CD4-positive, alpha-beta T cell treated with Interleukin-4 for 1 hour (primary cell): ENCODE results near the gene CBARP.

Experiments used
- DNase-seq, 2 donors: peaks; one replicate each; pipeline ENCODE4 v3.0.0-alpha.2; 2020 to 2022

Gene CBARP

GRCh38 chr19:1264801-1265614 is 27.2 kb upstream of the CBARP start:
- peak in 1 of 2 donors; percentile 58 for DNase-seq

- DNase-seq: no peak
Measured at GRCh38 chr19:1263188-1263587, 25.4 kb upstream of the CBARP start.

DNA sequence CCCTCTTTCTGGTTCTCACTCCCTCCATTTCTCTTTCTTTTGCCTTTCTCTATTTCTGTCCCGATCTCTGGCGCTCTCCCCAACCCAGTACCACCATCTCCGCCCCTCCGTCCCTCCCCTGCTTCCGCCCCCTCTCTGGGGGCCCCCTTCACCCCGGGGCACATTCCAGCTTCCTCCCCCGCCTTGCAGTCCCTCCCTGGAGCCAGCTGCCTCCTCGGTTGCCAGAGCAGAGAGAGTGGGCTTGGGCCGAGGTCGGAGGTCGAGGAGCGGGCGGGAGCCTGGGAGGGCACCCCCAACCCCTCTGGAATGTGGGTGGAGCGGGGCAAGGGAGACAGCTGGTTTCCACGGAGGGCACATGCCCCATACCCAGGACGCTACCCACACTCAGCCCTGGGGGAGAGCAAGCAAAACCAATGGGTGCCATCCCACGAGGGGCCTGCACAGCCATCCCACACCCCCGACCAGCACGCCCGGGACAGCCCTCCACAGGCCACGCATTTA is 24.9 kb upstream of the CBARP start:
- DNase-seq: no peak

DNA sequence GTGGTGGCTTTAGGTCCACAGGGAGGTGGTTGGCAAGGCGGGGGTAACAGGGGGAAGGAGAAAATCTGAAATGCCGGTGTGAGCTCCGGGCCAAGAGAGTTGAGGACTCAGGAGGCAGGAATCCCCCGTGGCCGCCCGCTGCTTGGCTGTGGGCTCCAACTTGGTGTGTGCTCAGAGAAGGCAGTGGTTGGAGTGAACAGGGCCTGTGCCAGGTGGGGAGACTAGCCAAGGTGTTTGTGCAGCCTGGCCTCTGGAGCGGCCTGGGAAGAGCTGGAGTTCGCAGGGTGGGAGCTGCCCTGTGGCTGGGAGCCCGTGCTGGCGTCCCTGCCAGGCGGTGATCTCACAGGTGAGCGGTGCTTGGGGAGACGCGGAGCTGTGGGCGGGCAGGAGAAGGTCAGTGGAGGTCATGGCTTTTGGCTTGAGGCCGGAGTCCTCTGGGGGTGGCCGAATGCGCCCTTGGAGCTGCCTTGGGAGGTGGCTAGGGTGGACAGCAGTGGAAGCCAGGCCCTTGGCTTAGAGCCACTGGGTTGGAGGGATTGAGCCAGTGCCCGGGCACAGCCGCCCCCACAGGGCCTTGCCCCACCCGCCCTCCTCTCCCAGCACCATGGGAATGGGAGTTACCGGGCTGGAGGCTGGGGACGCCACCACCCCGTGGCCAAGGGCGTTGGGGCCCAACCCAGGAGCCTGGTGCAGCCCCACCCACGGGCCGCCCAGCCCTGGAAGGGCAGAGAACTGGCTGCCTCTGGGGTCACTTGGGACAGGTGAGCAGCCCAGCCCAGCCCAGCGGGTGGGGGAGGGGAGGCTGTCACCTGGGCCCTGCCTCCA is 24.2 kb upstream of the CBARP start:
- peak in 1 of 2 donors; percentile 63 for DNase-seq

DNA sequence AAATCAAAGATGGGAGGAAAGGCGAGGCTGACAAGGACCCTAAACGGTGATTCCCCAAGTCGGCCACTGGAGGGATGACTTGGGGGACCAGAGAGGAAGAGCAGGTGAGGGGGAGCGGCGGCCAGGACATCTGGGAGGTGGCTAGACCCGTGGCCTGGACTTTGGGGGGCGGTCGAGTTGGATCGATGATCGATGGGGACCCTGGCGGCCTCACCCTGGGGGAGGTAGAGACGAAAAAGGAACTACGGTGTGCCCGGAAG is 23.7 kb upstream of the CBARP start:
- peak; percentile 57 to 67 for DNase-seq

DNA sequence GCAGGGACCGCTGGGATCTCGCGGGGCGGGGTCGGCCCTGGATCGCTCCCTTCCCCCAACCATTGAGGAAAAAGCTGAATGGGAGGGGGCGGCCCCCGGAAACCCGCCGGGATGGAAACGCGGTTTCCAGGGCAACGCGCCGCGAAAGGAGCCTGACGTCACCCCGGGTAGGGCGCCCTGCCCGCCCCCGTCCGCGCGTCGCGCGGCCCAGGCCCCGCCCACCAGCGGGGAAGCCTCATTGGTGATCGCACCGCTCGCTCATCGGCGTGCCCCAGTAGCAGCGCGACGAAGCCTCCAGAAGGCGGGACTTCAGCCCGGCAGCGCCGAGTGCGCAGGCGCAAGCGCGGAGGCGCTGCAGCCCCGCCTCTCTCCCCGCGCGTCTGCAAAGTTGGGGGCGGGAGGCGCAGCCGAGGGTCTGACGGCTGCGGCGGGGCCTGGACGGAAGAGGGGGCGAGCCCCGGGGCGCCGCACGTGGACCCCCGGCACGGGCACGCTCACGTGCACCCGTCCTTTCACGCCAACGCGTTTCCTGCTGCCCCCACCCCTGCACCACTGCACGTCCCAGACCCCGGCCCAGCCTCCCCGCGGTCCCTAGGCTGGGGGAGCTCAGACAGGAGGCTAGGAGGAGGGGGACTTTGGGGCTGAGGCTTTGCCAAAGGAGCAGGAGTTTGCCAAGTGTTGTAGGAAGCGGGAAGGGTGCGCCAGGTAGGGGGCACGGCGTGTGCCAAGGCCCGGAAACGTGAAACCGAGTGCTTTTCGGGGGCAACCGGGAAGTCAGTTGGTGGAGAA is 23.1 kb upstream of the CBARP start:
- DNase-seq: peak; percentile 98

DNA sequence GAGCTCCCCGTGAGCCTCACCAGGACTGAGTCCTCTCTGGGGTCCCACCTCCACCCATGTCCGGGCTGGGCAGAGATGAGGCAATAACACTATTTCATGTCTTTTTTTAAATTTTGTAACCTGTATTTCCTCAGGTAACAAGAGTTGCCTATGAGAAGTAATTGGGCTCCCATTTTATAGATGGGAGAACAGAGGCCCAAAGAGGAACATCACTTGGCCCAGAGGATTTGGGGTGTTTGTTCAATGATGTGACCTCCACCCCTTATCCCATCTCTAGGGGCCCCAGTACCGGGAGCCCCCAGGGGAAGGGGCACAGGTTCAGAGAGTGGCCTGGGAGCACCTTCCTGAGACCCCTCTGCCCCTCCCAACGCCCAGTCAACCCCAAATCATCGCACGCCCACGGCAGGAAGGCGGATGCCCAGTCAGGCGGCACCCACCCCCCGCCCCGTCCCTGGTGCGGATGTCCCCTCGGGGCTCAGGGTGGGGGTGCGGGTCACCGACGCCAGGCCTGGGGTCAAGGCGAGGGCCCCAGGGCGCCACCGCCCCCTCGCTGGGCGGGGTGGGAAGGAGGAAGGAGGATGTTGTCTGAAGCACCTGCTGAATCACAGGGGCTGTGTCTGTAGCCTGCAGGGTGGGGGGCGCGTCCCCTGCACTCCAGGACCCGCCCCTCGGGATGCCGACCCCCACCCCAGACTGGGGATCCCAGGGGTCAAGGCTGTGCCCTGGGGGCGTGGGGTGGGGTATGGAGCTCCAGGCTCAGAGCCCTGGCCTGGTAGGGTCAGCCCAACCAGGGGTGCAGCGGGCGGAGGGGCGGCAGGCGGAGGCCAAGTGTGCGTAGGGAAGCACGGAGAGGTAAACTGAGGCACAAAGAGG is 22.3 kb upstream of the CBARP start:
- DNase-seq: peak; percentile 76

DNA sequence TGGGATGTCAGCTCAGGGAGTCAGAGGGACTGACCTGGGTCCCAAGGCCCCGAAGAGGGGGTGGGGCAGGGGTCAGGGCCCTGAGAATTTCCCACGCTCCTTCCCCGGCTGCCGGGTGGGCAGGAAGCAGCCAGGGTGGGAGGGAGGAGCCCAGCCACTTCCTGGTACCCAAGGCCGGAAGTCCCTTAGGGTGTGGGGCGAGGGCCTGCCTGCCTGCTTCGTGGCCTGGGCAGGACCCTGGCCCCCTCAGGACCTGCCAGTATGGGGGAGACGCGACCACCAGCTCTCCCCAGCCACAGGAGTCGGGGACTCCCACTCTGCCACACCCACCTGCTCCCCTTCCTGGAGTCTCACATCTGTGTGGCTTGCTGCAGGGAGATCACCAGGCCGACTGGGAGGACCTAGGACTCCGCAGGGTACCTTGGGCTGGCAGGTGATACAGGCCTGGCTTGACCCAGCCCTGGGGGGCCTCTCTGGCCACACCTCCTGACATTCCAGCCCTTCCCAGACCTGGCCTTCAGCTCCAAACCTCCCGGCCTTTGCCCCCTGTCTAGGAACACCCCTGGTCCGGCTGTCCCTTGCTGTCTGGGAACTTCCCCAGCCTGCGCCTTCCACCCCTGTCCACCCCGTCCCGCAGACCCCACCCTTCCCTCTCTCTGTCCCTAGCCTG is 21.5 kb upstream of the CBARP start:
- DNase-seq: peak; percentile 82 to 84

GRCh38 chr19:1258707-1259205 is 21.0 kb upstream of the CBARP start:
- DNase-seq: no peak

DNA sequence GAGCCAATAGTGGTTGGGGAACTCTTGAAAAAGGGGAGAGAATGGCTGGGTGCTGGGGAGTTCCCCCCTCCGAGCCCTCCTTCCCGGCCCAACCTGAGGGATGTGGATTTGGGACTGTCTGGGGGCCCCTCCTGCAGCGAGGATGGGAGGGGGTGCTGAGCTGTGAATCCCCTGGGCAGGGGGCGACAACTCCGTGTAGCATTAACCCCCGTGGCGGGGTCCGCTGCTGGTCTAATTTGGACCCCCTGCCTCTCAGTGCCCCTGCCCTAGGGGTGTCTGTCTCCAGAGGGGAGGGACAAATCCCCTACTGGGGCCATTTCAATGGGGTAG is 20.3 kb upstream of the CBARP start:
- no peak for DNase-seq

GRCh38 chr19:1257475-1258162 is 19.8 kb upstream of the CBARP start:
- DNase-seq: peak in 1 of 2 donors; percentile 19

DNA sequence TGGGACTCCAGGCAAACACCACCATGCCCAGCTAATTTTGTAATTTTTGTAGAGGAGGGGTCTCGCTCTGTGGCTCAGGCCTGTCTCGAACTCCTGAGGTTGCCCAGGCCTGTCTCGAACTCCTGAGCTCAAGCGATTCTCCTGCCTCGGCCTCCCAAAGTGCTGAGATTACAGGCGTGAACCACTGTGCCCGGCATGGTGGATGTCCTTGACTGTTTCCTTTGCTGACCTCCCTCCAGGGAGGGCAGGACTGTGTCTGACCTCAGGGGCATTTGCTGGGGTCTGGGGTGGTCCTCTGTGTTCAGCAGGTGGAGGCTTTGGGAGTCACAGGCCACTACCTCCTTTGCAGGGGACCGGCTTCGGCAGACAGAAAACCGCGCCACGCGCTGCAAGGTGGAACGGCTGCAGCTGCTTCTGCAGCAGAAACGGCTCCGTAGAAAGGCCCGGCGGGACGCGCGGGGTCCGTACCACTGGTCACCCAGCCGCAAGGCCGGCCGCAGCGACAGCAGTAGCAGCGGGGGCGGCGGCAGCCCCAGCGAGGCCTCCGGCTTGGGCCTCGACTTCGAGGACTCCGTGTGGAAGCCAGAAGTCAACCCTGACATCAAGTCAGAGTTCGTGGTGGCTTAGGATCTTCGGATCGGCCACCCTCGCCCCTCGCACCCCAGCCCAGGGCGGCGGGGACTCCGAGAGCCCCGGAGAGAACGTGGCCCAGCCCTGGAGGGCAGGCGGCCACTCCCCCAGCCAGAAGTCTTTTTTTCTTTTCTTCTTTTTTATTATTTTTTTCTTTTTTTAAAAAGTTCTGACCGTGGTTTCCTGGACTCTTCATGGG is 19.1 kb upstream of the CBARP start:
- DNase-seq: peak in 1 of 2 donors; percentile 14

- DNase-seq: peak in 1 of 2 donors; percentile 8
Measured at GRCh38 chr19:1255186-1256161, 17.7 kb upstream of the CBARP start.

- peak in 1 of 2 donors; percentile 9 for DNase-seq
Measured at GRCh38 chr19:1254530-1255185, 16.9 kb upstream of the CBARP start.

DNA sequence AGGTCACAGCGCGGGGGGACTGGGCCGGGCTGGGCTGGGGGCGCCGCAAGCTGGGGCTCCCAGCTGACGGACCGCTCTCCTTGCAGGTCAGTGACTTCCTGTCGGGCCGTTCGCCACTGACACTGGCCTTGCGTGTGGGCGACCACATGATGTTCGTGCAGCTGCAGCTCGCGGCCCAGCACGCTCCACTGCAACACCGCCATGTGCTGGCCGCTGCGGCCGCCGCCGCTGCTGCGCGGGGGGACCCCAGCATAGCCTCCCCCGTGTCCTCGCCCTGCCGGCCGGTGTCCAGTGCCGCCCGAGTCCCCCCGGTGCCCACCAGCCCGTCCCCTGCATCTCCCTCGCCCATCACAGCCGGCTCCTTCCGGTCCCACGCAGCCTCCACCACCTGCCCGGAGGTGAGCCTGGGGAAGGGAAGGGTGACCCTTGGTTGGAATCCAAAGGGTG is 16.3 kb upstream of the CBARP start:
- DNase-seq: peak in 1 of 2 donors; percentile 5

DNA sequence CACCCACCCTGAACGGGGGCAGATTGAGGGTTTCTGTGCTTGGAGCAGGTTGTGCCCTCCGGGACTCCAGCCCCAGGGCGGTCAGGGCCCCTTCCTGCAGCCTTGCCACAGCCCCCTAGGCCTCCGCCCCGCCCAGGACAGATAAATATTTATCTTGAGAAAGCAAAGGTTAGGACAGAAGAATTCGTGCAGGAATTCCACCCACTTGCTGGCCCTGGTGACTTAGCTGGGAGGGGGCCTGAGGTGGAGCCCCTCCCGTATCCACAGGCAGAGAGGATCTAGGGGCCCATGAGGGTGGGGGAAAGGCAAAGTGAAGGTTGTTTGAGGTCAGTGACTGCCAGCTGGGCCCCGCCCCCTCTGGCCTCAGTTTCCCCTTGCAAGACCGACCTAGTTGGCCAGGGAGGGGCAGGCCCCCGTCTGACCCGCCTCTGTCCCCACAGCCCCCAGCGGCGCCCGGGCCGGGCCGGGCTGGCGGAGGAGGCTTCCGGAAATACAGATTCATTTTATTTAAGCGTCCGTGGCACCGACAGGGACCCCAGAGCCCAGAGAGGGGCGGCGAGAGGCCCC is 15.8 kb upstream of the CBARP start:
- DNase-seq: no peak

DNA sequence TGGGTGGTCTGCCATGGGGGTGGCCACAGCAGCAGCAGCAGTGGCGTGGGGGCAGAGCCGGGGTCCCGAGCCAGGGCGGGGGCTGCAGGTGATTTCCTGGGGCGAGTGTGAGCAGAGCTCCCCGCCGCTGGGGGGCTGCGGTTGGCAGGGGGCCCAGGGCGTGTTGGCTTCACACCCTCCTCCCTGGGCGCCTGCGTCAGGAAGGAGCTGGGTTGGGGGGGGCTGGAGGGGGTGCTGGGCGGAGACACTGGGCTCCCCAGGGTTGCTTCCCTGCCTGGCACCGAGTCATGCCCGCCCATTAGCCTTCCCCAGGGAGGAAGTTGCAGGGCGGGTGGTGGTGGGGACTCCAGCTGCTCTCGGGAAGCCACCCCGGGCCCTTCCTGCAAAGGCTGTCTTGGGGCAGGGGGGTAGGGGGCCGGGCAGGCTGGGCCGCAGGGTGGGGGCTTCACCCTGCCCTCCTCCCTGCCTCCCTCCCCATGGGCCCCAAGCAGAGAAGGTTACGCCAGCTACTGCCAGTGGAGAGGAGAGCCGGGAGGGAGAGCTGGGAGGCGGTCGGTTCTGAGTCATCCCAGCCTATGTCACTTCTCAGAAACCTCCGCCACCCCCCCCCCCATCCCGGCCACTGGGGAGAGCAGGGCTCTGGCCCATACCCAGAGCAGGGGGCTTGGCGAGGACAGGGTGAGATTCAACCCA is 15.2 kb upstream of the CBARP start:
- peak; percentile 84 to 88 for DNase-seq
